WI38 (cell line): ENCODE results near the gene OTUD7B.
A peak's percentile ranks its signal among the peaks of the same experiment; 100 is the strongest.

Experiments
- H3K4me3 ChIP-seq: 2 replicates; pipeline ENCODE4 v1.5.1; 2011; ENCODE audit warnings: low read depth, mild to moderate bottlenecking, control low read depth, low read length
- TF ChIP-seq, protein P1 (sequence below): IDR thresholded peaks from 2 replicates; pipeline ENCODE4 v1.5.1; 2012; ENCODE audit warnings: low read depth, mild to moderate bottlenecking, control low read depth, low read length

Gene OTUD7B

DNA sequence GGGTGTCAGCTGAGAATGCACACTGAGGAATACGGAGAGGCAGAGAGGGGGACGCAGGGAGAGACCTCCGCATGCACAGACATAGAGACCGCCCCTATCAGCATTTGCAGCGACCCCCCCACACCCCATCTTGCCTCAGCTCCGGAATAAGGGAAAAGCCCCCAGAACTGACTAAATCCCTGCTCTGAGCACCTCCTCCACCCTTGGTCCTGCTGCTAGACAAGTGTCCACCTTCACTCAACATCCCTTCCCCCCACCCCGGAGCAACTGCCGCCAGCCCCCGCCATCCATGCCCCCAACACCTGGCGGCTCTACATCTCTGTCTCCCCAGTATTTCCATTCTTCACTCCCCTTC, 93.7 kb downstream of the OTUD7B start:
- TF ChIP-seq, protein P1, sequence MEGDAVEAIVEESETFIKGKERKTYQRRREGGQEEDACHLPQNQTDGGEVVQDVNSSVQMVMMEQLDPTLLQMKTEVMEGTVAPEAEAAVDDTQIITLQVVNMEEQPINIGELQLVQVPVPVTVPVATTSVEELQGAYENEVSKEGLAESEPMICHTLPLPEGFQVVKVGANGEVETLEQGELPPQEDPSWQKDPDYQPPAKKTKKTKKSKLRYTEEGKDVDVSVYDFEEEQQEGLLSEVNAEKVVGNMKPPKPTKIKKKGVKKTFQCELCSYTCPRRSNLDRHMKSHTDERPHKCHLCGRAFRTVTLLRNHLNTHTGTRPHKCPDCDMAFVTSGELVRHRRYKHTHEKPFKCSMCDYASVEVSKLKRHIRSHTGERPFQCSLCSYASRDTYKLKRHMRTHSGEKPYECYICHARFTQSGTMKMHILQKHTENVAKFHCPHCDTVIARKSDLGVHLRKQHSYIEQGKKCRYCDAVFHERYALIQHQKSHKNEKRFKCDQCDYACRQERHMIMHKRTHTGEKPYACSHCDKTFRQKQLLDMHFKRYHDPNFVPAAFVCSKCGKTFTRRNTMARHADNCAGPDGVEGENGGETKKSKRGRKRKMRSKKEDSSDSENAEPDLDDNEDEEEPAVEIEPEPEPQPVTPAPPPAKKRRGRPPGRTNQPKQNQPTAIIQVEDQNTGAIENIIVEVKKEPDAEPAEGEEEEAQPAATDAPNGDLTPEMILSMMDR: no peak
- peak overlapping the region; percentile 71 for H3K4me3 ChIP-seq

DNA sequence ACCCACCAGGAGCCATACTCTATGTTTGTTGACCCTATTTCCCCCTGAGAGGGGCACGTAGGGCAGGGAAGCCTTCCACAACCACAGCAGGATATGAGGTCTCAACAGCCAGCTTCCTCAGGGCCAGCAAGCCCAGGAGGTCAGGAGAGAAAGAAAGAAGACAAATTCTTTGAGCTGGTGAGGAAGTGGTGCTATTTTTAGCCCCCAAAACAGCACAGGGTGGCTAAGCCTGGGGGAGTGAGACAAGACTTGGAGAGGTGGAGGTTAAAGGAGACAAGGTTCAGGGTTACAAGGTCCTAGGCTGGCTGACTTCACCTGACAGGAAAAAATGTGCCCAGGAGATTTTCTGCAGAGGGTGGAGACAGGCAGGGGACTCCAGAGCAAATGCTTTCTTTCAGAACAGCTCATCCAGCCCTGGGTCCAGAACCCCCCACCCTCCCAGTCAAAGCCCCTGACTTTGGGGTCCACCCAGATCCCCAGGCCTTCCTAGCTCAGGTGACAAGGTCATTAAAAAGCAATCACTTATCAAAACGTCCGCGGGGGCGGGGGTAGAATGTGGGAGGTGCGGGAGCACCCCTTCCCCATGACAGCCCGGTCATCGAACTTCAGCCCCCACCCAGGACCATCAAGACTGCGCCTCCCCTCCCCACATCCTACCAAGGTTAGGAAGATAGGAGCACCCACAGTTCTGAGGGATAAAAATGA, 94.2 kb downstream of the OTUD7B start:
- TF ChIP-seq, protein P1: no peak
- H3K4me3 ChIP-seq: peak overlapping the region; percentile 71

DNA sequence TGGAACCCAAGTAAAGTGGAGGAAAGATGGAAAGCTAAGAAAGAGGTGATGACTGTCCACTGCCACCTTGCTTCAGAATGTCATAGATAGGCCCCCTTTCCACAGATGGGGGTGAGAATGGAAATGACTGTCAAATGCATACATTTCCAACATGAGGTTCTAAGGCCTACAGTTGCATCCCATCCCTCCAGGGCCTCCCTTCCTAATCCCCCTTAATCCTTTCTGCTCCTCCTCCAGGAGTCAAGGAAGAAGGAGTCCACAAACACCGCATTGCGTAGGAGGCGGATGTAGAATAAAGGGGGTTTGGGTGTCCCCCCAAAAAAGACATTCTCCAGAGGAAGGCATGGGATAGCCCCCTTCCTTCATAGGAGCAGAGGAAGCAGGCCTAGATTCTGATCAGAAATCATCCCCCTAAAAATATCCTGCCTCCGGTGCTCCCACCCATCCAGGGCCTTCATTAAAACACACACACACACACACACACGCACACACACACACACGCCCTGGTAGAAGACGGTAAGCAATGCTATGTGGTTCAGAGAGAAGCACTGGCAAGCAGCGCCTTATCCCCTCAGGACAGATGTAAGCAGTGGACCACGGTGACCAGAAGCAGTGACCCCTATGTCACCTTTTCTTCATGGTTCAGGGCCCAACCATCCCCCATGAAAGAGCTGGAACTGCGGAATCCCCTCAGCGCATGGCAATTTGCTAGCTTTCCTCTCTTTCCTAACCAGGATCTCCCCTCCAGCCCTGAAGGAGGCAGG, 94.9 kb downstream of the OTUD7B start:
- TF ChIP-seq, protein P1: no peak
- H3K4me3 ChIP-seq: no peak overlapping the region

DNA sequence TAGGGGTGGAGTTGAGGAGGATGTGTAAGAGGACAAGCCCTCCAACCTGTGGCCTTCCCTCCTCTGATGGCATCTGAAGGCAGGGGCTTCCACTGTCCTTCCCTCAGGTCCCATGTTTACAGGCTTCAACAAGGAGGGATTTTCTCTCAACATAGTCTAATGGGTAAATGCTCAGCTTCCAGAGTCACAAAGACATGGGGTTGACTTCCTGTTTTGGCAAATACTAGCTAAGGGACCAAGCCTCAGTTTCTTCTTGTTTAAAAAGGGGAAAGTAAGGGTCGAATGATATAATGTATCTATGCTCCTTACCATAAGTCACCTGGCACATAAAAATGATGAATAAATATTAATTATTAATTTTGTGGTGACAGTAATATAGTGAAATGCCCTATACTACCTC, 96.0 kb downstream of the OTUD7B start:
- H3K4me3 ChIP-seq: no peak overlapping the region
- TF ChIP-seq, protein P1: no peak

DNA sequence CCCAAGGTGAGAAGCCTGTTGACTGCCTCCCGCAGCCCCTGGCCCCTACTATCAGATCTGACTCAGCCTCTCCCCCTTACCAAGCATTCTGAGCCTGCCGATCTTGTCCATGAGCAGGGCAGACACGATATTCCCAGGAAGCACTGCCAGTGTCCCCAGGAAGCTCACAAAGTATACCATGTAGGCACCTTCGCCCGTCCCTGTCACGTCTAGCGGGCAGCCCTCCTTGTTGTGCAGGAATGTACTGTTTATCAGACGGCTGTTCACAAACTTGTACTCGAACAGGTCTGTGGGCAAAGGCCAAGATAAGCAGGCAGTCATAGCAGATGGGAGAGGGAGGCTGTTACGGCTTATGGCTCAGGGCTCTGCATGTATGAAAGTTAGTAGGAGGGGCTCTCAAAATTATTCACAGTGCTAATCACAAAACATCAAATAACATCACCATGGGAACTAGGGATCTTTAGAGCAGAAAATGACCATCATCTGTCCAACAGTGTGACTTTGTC, 103.9 kb downstream of the OTUD7B start:
- no peak overlapping the region for H3K4me3 ChIP-seq
- TF ChIP-seq, protein P1: no peak

DNA sequence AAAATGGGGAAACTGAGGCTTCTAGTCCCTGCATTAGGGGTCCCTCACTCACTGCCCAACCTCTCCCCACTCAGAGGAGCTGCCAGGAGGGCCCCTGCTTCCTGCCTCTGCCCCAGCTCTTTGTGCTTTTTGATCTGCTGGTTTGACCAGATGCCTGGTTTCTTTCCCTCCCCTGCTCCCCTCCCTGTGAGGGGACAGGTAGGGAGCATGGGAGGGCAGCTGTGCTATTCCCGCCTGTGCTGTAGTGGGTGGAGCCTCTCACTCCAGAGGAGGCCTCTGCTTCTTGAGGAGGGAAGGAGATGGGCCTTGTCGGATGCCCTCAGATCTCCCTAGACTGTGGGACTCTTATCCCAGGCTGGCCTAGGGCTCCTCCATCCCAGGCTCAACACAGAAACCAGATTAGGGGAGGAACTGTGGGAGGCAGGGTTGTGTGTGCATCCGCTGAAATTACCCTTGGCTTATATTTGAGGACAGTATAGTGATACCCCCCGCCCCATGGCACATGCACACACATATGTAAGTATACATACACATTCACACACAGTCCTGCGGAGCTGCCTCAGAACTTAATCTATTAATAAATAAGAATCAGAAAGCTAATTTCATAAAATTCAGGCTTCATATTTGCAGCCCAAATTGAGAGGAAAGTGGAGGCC, 106.6 kb downstream of the OTUD7B start:
- TF ChIP-seq, protein P1: no peak
- H3K4me3 ChIP-seq: no peak overlapping the region
